Thoracic aorta (tissue), 2 donors: ENCODE measurements around the gene MED13. TPM values are rescaled to one million over a fixed set of nuclear protein-coding genes. Genes with fewer than 3 reads are reported as not detected.

ENCODE experiments used
- ATAC-seq: fragments of 150-250 bp; one replicate; pipeline ENCODE4 v1.8.0; 2017; ENCODE audit warnings: low read depth; ENCODE audit not compliant: insufficient number of reproducible peaks, low FRiP score
- DNase-seq: peaks from one replicate; pipeline ENCODE4 v3.0.0-alpha.2; 2020; ENCODE audit warnings: low spot score
- H3K27ac ChIP-seq, 2 donors: fragments of 200-600 bp; sonication (generic); 1 replicate in 1 of 2; 2 replicates in 1 of 2; pipeline ENCODE4 v1.5.1; 2016; ENCODE audit warnings: mild to moderate bottlenecking in 2 of 2, moderate library complexity in 2 of 2
- H3K27me3 ChIP-seq: fragments of 200-600 bp; sonication (generic); replicated peaks from 2 replicates; pipeline ENCODE4 v1.6.0; 2016; ENCODE audit warnings: mild to moderate bottlenecking; ENCODE audit not compliant: insufficient read depth
- H3K36me3 ChIP-seq: fragments of 200-600 bp; sonication (generic); one replicate; pipeline ENCODE4 v1.5.1; 2016
- H3K4me1 ChIP-seq, 2 donors: fragments of 200-600 bp; sonication (generic); 1 replicate in 1 of 2; 2 replicates in 1 of 2; pipeline versions ENCODE4 v1.5.1 to v1.6.0; 2016; ENCODE audit warnings: low read depth in 2 of 2, mild to moderate bottlenecking in 1 of 2; ENCODE audit not compliant: control insufficient read depth in 1 of 2
- H3K4me3 ChIP-seq: fragments of 200-600 bp; sonication (generic); 2 replicates; pipeline ENCODE4 v1.5.1; 2016; ENCODE audit warnings: mild to moderate bottlenecking
- H3K9me3 ChIP-seq: fragments of 200-600 bp; sonication (generic); 2 replicates; pipeline ENCODE4 v1.5.1; 2016
- CTCF ChIP-seq: fragments of 200-600 bp; sonication (generic); IDR thresholded peaks from one replicate; pipeline ENCODE4 v1.5.1; 2019; ENCODE audit warnings: antibody characterized with exemption
- total RNA-seq, 2 donors: library from RNA; depleted of rRNA; stranded (reverse); fragments of >200 nt; gene quantifications; one replicate each; pipeline versions ENCODE4 v1.1.0 to v1.2.3, GENCODE V29; 2016

Gene MED13
- total RNA-seq, 2 donors from 2014 or later = 87.6 to 92.2 TPM

- Histone ChIP-seq H3K27me3 (no peaks in the 10 kb centered on the region), H3K4me3 (no peak overlapping the region), H3K36me3 (peaks cover 19% of the 10 kb centered on the region), H3K4me1 (peaks cover 12 to 28% of the 10 kb centered on the region in 2 donors), H3K27ac (no peak overlapping the region), H3K9me3 (no peaks in the 10 kb centered on the region)
- no peak for DNase-seq
- no peak for ATAC-seq
- TF ChIP-seq CTCF = no peak
These were observed 20.0 kb downstream of the MED13 start for GRCh38 chr17:62045109-62045508.

GRCh38 chr17:62043602-62044001 lies 21.5 kb downstream of the MED13 start:
- ATAC-seq = no peak
- Histone ChIP-seq H3K9me3 (no peaks in the 10 kb centered on the region), H3K27ac (no peak overlapping the region), H3K4me3 (no peak overlapping the region), H3K4me1 (peaks cover 11 to 19% of the 10 kb centered on the region in 2 donors), H3K36me3 (peaks cover 17% of the 10 kb centered on the region), H3K27me3 (no peaks in the 10 kb centered on the region)
- no peak for TF ChIP-seq CTCF
- DNase-seq = no peak

GRCh38 chr17:62043140-62043539 lies 21.9 kb downstream of the MED13 start:
- no peak for DNase-seq
- no peak for ATAC-seq
- Histone ChIP-seq H3K36me3 (peaks cover 15% of the 10 kb centered on the region), H3K4me1 (peaks cover 9 to 19% of the 10 kb centered on the region in 2 donors), H3K9me3 (no peaks in the 10 kb centered on the region), H3K4me3 (no peak overlapping the region), H3K27me3 (no peaks in the 10 kb centered on the region), H3K27ac (no peak overlapping the region)
- no peak for TF ChIP-seq CTCF

GRCh38 chr17:62038248-62038647 lies 26.8 kb downstream of the MED13 start:
- no peaks in the 10 kb centered on the region for H3K9me3 ChIP-seq
- no peak for TF ChIP-seq CTCF
- ATAC-seq (no peak), DNase-seq (no peak)
- H3K4me1 ChIP-seq = peaks cover 0 to 3% of the 10 kb centered on the region in 2 donors
- no peaks in the 10 kb centered on the region for H3K27me3 ChIP-seq
- no peak overlapping the region for H3K4me3 ChIP-seq
- H3K27ac ChIP-seq = no peak overlapping the region
- H3K36me3 ChIP-seq = peaks cover 24% of the 10 kb centered on the region

GRCh38 chr17:62033317-62033716 lies 31.8 kb downstream of the MED13 start:
- H3K36me3 ChIP-seq = peaks cover 57% of the 10 kb centered on the region
- TF ChIP-seq CTCF = no peak
- DNase-seq (no peak), ATAC-seq (no peak)
- no peak overlapping the region for H3K27ac ChIP-seq
- H3K4me1 ChIP-seq = peaks cover 0 to 3% of the 10 kb centered on the region in 2 donors
- H3K4me3 ChIP-seq = no peak overlapping the region
- H3K27me3 ChIP-seq = no peaks in the 10 kb centered on the region
- no peaks in the 10 kb centered on the region for H3K9me3 ChIP-seq
